GM23338 (cell line): ENCODE data around the gene IFTAP. TPM values are rescaled to one million over a fixed set of nuclear protein-coding genes. Genes with fewer than 3 reads are reported as not detected.

ENCODE experiments used
- ATAC-seq: fragments of 200-7000 bp; cut with Tn5 transposase; 3 replicates; pipeline ENCODE4 v1.9.1; 2020
- DNase-seq: peaks from one replicate; pipeline ENCODE4 v3.0.0-alpha.2; 2015; ENCODE audit warnings: low spot score
- H2AFZ ChIP-seq: fragments of 200-600 bp; sonication (generic); 2 replicates; pipeline ENCODE4 v1.8.0; 2016; ENCODE audit warnings: antibody characterized with exemption, mild to moderate bottlenecking, moderate library complexity
- H3F3A ChIP-seq: fragments of 200-600 bp; sonication (generic); replicated peaks from 2 replicates; pipeline ENCODE4 v1.8.0; 2017; ENCODE audit warnings: antibody characterized with exemption, mixed run types, low read depth
- H3K27ac ChIP-seq: fragments of 200-600 bp; sonication (generic); 2 replicates; pipeline ENCODE4 v1.6.1; 2016; ENCODE audit warnings: low read depth
- H3K27me3 ChIP-seq: fragments of 200-600 bp; sonication (generic); 2 replicates; pipeline ENCODE4 v1.8.0; 2016; ENCODE audit warnings: mild to moderate bottlenecking, mixed run types, moderate library complexity; ENCODE audit not compliant: insufficient read depth
- H3K36me3 ChIP-seq: fragments of 200-600 bp; sonication (generic); 2 replicates; pipeline ENCODE4 v1.8.0; 2016; ENCODE audit warnings: mild to moderate bottlenecking; ENCODE audit not compliant: insufficient read depth
- H3K4me1 ChIP-seq: fragments of 200-600 bp; sonication (generic); 2 replicates; pipeline ENCODE4 v1.8.0; 2016; ENCODE audit warnings: mild to moderate bottlenecking, moderate library complexity; ENCODE audit not compliant: insufficient read depth
- H3K4me2 ChIP-seq: fragments of 200-600 bp; sonication (generic); 2 replicates; pipeline ENCODE4 v1.7.1; 2017; ENCODE audit warnings: mixed run types
- H3K4me3 ChIP-seq: fragments of 200-600 bp; sonication (generic); 2 replicates; pipeline ENCODE4 v1.6.1; 2016; ENCODE audit warnings: mixed run types
- H3K79me2 ChIP-seq: fragments of 200-600 bp; sonication (generic); replicated peaks from 2 replicates; pipeline ENCODE4 v1.8.0; 2017; ENCODE audit warnings: mild to moderate bottlenecking; ENCODE audit not compliant: insufficient read depth
- H3K9me2 ChIP-seq: fragments of 200-600 bp; sonication (generic); 2 replicates; pipeline ENCODE4 v1.8.0; 2017; ENCODE audit not compliant: insufficient read depth
- H4K20me1 ChIP-seq: fragments of 200-600 bp; sonication (generic); replicated peaks from 2 replicates; pipeline ENCODE4 v1.8.0; 2017; ENCODE audit warnings: mild to moderate bottlenecking; ENCODE audit not compliant: insufficient read depth
- H3K27ac Mint-ChIP-seq: 2 replicates; pipeline ENCODE4 v1.8.0; 2020; ENCODE audit warnings: inconsistent platforms, mild to moderate bottlenecking, moderate library complexity, mixed read lengths
- H3K27me3 Mint-ChIP-seq: 3 replicates; pipeline ENCODE4 v1.8.0; 2022; ENCODE audit warnings: low read depth, mild to moderate bottlenecking, moderate library complexity, mixed read lengths, inconsistent platforms; ENCODE audit not compliant: insufficient read depth, poor library complexity
- H3K36me3 Mint-ChIP-seq: 3 replicates; pipeline ENCODE4 v1.8.0; 2021; ENCODE audit warnings: low read depth, mild to moderate bottlenecking, inconsistent platforms, moderate library complexity, mixed read lengths
- H3K4me1 Mint-ChIP-seq: 3 replicates; pipeline ENCODE4 v1.8.0; 2020; ENCODE audit warnings: mild to moderate bottlenecking, inconsistent platforms, mixed read lengths
- H3K4me3 Mint-ChIP-seq: 3 replicates; pipeline ENCODE4 v1.8.0; 2021; ENCODE audit warnings: moderate library complexity, mild to moderate bottlenecking, inconsistent platforms, mixed read lengths
- H3K9me3 Mint-ChIP-seq: 3 replicates; pipeline ENCODE4 v1.8.0; 2020; ENCODE audit warnings: moderate library complexity, mild to moderate bottlenecking, inconsistent platforms, mixed read lengths
- CREB1 ChIP-seq: fragments of 250-450 bp; sonication (Bioruptor Pico); IDR thresholded peaks from 2 replicates; pipeline ENCODE4 v1.5.0; 2020; ENCODE audit warnings: low read depth, mild to moderate bottlenecking, moderate library complexity
- CTCF ChIP-seq, 2 experiments: fragments of 200-600 bp in 1 of 2; sonication (generic) in 1 of 2; conservative IDR thresholded peaks; 2 replicates each; pipeline versions ENCODE4 v1.5.1 to v1.6.1; 2016 to 2017; ENCODE audit warnings: antibody characterized with exemption in 2 of 2, low read depth in 2 of 2, mild to moderate bottlenecking in 2 of 2, moderate library complexity in 1 of 2
- ETS1 ChIP-seq: IDR thresholded peaks from 2 replicates; pipeline ENCODE4 v1.6.1; 2016; ENCODE audit warnings: antibody characterized with exemption
- EZH2 ChIP-seq: fragments of 200-600 bp; sonication (generic); IDR thresholded peaks from one replicate; pipeline ENCODE4 v1.8.0; 2017; ENCODE audit warnings: antibody characterized with exemption, mild to moderate bottlenecking, low read depth; ENCODE audit not compliant: unreplicated experiment
- EZH2phosphoT487 ChIP-seq: fragments of 200-600 bp; sonication (generic); IDR thresholded peaks from one replicate; pipeline ENCODE4 v1.8.1; 2018; ENCODE audit warnings: antibody characterized with exemption; ENCODE audit not compliant: unreplicated experiment
- JUNB ChIP-seq: IDR thresholded peaks from one replicate; pipeline ENCODE4 v1.6.1; 2016; ENCODE audit warnings: antibody characterized with exemption; ENCODE audit not compliant: unreplicated experiment
- NANOG ChIP-seq: IDR thresholded peaks from 2 replicates; pipeline ENCODE4 v1.6.1; 2016; ENCODE audit warnings: antibody characterized with exemption, borderline replicate concordance
- POLR2AphosphoS5 ChIP-seq: IDR thresholded peaks from 2 replicates; pipeline ENCODE4 v1.6.1; 2016; ENCODE audit warnings: antibody characterized with exemption, low read depth
- STAT1 ChIP-seq: IDR thresholded peaks from one replicate; pipeline ENCODE4 v1.6.1; 2016; ENCODE audit warnings: antibody characterized with exemption; ENCODE audit not compliant: unreplicated experiment
- ZNF114 ChIP-seq: fragments of 250-450 bp; sonication (Bioruptor Pico); IDR thresholded peaks from 2 replicates; pipeline ENCODE4 v1.5.0; 2020; ENCODE audit warnings: mild to moderate bottlenecking, moderate library complexity
- ZNF331 ChIP-seq: fragments of 250-450 bp; sonication (Bioruptor Pico); IDR thresholded peaks from 2 replicates; pipeline ENCODE4 v1.5.0; 2020; ENCODE audit warnings: low read depth, mild to moderate bottlenecking, moderate library complexity
- polyA plus RNA-seq: library from polyadenylated mRNA; unstranded; fragments of >200 nt; fragmentation: Nextera tagmentation; extraction: Ambion mirVana; gene quantifications from 2 replicates; pipeline ENCODE4 v1.2.1, GENCODE V29; 2016
- total RNA-seq: library from RNA; depleted of rRNA; stranded (reverse); fragments of >200 nt; shearing (Covaris generic); gene quantifications from 2 replicates; pipeline ENCODE4 v1.2.3, GENCODE V29; 2014
- TF ChIP-seq, protein P1 (sequence below): fragments of 250-450 bp; sonication (Bioruptor Pico); IDR thresholded peaks from 2 replicates; pipeline ENCODE4 v1.5.0; 2020; ENCODE audit warnings: mild to moderate bottlenecking, moderate library complexity
- TF ChIP-seq, protein P2 (sequence below): IDR thresholded peaks from one replicate; pipeline ENCODE4 v1.6.1; 2018; ENCODE audit warnings: antibody characterized with exemption; ENCODE audit not compliant: unreplicated experiment

IFTAP gene
- total and polyA plus RNA-seq, 2 experiments from 2014 or later = 17.1 to 39.1 TPM

DNA sequence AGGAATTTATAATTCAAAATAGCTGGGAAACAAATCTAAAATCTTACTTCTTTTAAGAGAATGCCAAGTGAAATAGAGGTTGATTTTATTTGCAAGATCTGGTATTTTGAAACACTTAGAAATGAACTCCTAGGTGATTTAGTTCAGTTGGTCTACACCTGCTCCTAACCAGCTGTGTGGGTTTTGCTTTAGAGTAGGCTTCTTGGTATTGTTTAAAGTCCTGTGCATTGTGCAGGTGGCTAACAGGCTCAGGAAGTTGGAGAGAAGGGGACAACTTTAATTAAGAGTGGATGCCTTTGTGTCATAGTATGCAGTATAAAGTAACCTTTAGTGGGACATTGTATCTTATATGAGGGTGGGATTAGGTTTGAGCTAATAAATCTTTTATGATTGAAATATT, 7.8 kb downstream of the IFTAP start:
- Histone ChIP-seq H2AFZ (no peak overlapping the region), H3K36me3 (no peaks in the 10 kb centered on the region), H3K27ac (no peak overlapping the region), H3F3A (no peaks in the 10 kb centered on the region), H3K4me2 (no peak overlapping the region), H3K79me2 (no peaks in the 10 kb centered on the region), H3K9me2 (no peaks in the 10 kb centered on the region), H3K4me3 (no peak overlapping the region), H3K27me3 (no peaks in the 10 kb centered on the region), H3K4me1 (no peaks in the 10 kb centered on the region), H4K20me1 (peaks cover 3% of the 10 kb centered on the region; the same call in 1 of the 2 replicates)
- H3K27me3 Mint-ChIP-seq = no peaks in the 10 kb centered on the region
- TF ChIP-seq CREB1 (CRISPR knock-in tag) (no peak), CTCF (conservative IDR thresholded peaks at IDR 0.05; ENCODE audit: low read depth in 2 of 2) (no peak), ZNF114 (no peak), NANOG (no peak), EZH2phosphoT487 (no peak), POLR2AphosphoS5 (no peak), ZNF331 (CRISPR knock-in tag) (no peak), EZH2 (no peak), ETS1 (no peak), JUNB (no peak), STAT1 (no peak)
- TF ChIP-seq, protein P1, sequence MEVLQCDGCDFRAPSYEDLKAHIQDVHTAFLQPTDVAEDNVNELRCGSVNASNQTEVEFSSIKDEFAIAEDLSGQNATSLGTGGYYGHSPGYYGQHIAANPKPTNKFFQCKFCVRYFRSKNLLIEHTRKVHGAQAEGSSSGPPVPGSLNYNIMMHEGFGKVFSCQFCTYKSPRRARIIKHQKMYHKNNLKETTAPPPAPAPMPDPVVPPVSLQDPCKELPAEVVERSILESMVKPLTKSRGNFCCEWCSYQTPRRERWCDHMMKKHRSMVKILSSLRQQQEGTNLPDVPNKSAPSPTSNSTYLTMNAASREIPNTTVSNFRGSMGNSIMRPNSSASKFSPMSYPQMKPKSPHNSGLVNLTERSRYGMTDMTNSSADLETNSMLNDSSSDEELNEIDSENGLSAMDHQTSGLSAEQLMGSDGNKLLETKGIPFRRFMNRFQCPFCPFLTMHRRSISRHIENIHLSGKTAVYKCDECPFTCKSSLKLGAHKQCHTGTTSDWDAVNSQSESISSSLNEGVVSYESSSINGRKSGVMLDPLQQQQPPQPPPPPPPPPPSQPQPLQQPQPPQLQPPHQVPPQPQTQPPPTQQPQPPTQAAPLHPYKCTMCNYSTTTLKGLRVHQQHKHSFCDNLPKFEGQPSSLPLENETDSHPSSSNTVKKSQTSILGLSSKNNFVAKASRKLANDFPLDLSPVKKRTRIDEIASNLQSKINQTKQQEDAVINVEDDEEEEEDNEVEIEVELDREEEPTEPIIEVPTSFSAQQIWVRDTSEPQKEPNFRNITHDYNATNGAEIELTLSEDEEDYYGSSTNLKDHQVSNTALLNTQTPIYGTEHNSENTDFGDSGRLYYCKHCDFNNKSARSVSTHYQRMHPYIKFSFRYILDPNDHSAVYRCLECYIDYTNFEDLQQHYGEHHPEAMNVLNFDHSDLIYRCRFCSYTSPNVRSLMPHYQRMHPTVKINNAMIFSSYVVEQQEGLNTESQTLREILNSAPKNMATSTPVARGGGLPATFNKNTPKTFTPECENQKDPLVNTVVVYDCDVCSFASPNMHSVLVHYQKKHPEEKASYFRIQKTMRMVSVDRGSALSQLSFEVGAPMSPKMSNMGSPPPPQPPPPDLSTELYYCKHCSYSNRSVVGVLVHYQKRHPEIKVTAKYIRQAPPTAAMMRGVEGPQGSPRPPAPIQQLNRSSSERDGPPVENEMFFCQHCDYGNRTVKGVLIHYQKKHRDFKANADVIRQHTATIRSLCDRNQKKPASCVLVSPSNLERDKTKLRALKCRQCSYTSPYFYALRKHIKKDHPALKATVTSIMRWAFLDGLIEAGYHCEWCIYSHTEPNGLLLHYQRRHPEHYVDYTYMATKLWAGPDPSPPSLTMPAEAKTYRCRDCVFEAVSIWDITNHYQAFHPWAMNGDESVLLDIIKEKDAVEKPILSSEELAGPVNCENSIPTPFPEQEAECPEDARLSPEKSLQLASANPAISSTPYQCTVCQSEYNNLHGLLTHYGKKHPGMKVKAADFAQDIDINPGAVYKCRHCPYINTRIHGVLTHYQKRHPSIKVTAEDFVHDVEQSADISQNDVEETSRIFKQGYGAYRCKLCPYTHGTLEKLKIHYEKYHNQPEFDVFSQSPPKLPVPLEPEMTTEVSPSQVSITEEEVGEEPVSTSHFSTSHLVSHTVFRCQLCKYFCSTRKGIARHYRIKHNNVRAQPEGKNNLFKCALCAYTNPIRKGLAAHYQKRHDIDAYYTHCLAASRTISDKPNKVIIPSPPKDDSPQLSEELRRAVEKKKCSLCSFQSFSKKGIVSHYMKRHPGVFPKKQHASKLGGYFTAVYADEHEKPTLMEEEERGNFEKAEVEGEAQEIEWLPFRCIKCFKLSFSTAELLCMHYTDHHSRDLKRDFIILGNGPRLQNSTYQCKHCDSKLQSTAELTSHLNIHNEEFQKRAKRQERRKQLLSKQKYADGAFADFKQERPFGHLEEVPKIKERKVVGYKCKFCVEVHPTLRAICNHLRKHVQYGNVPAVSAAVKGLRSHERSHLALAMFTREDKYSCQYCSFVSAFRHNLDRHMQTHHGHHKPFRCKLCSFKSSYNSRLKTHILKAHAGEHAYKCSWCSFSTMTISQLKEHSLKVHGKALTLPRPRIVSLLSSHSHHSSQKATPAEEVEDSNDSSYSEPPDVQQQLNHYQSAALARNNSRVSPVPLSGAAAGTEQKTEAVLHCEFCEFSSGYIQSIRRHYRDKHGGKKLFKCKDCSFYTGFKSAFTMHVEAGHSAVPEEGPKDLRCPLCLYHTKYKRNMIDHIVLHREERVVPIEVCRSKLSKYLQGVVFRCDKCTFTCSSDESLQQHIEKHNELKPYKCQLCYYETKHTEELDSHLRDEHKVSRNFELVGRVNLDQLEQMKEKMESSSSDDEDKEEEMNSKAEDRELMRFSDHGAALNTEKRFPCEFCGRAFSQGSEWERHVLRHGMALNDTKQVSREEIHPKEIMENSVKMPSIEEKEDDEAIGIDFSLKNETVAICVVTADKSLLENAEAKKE (CRISPR knock-in tag) = no peak
- TF ChIP-seq, protein P2, sequence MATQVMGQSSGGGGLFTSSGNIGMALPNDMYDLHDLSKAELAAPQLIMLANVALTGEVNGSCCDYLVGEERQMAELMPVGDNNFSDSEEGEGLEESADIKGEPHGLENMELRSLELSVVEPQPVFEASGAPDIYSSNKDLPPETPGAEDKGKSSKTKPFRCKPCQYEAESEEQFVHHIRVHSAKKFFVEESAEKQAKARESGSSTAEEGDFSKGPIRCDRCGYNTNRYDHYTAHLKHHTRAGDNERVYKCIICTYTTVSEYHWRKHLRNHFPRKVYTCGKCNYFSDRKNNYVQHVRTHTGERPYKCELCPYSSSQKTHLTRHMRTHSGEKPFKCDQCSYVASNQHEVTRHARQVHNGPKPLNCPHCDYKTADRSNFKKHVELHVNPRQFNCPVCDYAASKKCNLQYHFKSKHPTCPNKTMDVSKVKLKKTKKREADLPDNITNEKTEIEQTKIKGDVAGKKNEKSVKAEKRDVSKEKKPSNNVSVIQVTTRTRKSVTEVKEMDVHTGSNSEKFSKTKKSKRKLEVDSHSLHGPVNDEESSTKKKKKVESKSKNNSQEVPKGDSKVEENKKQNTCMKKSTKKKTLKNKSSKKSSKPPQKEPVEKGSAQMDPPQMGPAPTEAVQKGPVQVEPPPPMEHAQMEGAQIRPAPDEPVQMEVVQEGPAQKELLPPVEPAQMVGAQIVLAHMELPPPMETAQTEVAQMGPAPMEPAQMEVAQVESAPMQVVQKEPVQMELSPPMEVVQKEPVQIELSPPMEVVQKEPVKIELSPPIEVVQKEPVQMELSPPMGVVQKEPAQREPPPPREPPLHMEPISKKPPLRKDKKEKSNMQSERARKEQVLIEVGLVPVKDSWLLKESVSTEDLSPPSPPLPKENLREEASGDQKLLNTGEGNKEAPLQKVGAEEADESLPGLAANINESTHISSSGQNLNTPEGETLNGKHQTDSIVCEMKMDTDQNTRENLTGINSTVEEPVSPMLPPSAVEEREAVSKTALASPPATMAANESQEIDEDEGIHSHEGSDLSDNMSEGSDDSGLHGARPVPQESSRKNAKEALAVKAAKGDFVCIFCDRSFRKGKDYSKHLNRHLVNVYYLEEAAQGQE = no peak
- no peaks in the 10 kb centered on the region for H3K36me3 Mint-ChIP-seq
- H3K9me3 Mint-ChIP-seq = no peaks in the 10 kb centered on the region
- no peak for ATAC-seq
- no peak overlapping the region for H3K4me3 Mint-ChIP-seq
- DNase-seq = no peak
- H3K27ac Mint-ChIP-seq = no peak overlapping the region
- no peaks in the 10 kb centered on the region for H3K4me1 Mint-ChIP-seq
